H9 (cell line): ENCODE data around the gene ARFGAP1. TPM values are rescaled to one million over a fixed set of nuclear protein-coding genes. Genes with fewer than 3 reads are reported as not detected.
A peak's percentile ranks its signal among the peaks of the same experiment; 100 is the strongest.

ENCODE experiments used
- DNase-seq: peaks from one replicate; pipeline ENCODE4 v3.0.0-alpha.2; 2017
- H2AFZ ChIP-seq: one replicate; pipeline ENCODE4 v1.6.1; 2013; ENCODE audit warnings: mild to moderate bottlenecking, low read length, control low read depth, moderate library complexity
- H2AK5ac ChIP-seq: 2 replicates; pipeline ENCODE4 v1.6.1; 2013; ENCODE audit warnings: low read length, control low read depth, mixed read lengths; ENCODE audit not compliant: insufficient read length
- H2BK120ac ChIP-seq: one replicate; pipeline ENCODE4 v1.6.1; 2013; ENCODE audit warnings: low read depth, mild to moderate bottlenecking, low read length, control low read depth, inconsistent platforms; ENCODE audit not compliant: poor library complexity, severe bottlenecking
- H2BK12ac ChIP-seq: 2 replicates; pipeline ENCODE4 v1.6.1; 2013; ENCODE audit warnings: low read length, control low read depth, mixed read lengths, low read depth; ENCODE audit not compliant: insufficient read length
- H2BK15ac ChIP-seq: 2 replicates; pipeline ENCODE4 v1.6.1; 2013; ENCODE audit warnings: low read depth, low read length, control low read depth
- H2BK20ac ChIP-seq: one replicate; pipeline ENCODE4 v1.6.1; 2013; ENCODE audit warnings: low read depth, mild to moderate bottlenecking, low read length, control low read depth, inconsistent platforms; ENCODE audit not compliant: poor library complexity, severe bottlenecking
- H2BK5ac ChIP-seq: 2 replicates; pipeline ENCODE4 v1.6.1; 2013; ENCODE audit warnings: low read length, control low read depth, mixed read lengths; ENCODE audit not compliant: insufficient read length
- H3K14ac ChIP-seq: 2 replicates; pipeline ENCODE4 v1.6.1; 2013; ENCODE audit warnings: low read length, control low read depth; ENCODE audit not compliant: insufficient read depth
- H3K18ac ChIP-seq: 2 replicates; pipeline ENCODE4 v1.6.1; 2013; ENCODE audit warnings: low read depth, mild to moderate bottlenecking, mixed read lengths, low read length, control low read depth; ENCODE audit not compliant: insufficient read length
- H3K23ac ChIP-seq: 2 replicates; pipeline ENCODE4 v1.6.1; 2013; ENCODE audit warnings: low read length, control low read depth, mixed read lengths, low read depth; ENCODE audit not compliant: insufficient read length
- H3K23me2 ChIP-seq: 2 replicates; pipeline ENCODE4 v1.6.1; 2013; ENCODE audit warnings: low read depth, mild to moderate bottlenecking, mixed read lengths, low read length, control low read depth; ENCODE audit not compliant: insufficient read length, poor library complexity, severe bottlenecking
- H3K27ac ChIP-seq: 2 replicates; pipeline ENCODE4 v1.5.1; 2013; ENCODE audit warnings: low read length, control low read depth, mixed read lengths, low read depth; ENCODE audit not compliant: insufficient read length
- H3K27me3 ChIP-seq: 2 replicates; pipeline ENCODE4 v1.6.1; 2013; ENCODE audit warnings: low read length, control low read depth, inconsistent platforms; ENCODE audit not compliant: insufficient read depth
- H3K4ac ChIP-seq: 2 replicates; pipeline ENCODE4 v1.6.1; 2013; ENCODE audit warnings: low read depth, mild to moderate bottlenecking, control low read depth, inconsistent platforms, low read length, moderate library complexity
- H3K4me1 ChIP-seq: 2 replicates; pipeline ENCODE4 v1.6.1; 2013; ENCODE audit warnings: low read length, control low read depth, inconsistent platforms; ENCODE audit not compliant: insufficient read depth
- H3K4me2 ChIP-seq: 2 replicates; pipeline ENCODE4 v1.6.1; 2013; ENCODE audit warnings: low read length, control low read depth, mixed read lengths; ENCODE audit not compliant: insufficient read length, insufficient read depth
- H3K56ac ChIP-seq: 2 replicates; pipeline ENCODE4 v1.6.1; 2013; ENCODE audit warnings: low read depth, mild to moderate bottlenecking, mixed read lengths, low read length, control low read depth; ENCODE audit not compliant: insufficient read length
- H3K79me1 ChIP-seq: 2 replicates; pipeline ENCODE4 v1.6.1; 2013; ENCODE audit warnings: low read depth, mild to moderate bottlenecking, moderate library complexity, low read length, control low read depth, inconsistent platforms; ENCODE audit not compliant: insufficient read depth, poor library complexity, severe bottlenecking
- H3K79me2 ChIP-seq: 2 replicates; pipeline ENCODE4 v1.6.1; 2013; ENCODE audit warnings: low read length, control low read depth, inconsistent platforms; ENCODE audit not compliant: insufficient read depth
- H3K9ac ChIP-seq: 2 replicates; pipeline ENCODE4 v1.6.1; 2013; ENCODE audit warnings: low read length, control low read depth, mixed read lengths; ENCODE audit not compliant: insufficient read length; ENCODE audit errors: extremely low read depth
- H3K9me3 ChIP-seq: one replicate; pipeline ENCODE4 v1.6.1; 2013; ENCODE audit warnings: low read depth, low read length, inconsistent platforms; ENCODE audit not compliant: control insufficient read depth
- H3T11ph ChIP-seq: one replicate; pipeline ENCODE4 v1.6.1; 2013; ENCODE audit warnings: mild to moderate bottlenecking, low read length, control low read depth, inconsistent platforms
- H4K20me1 ChIP-seq: one replicate; pipeline ENCODE4 v1.6.1; 2013; ENCODE audit not compliant: control insufficient read depth, insufficient read length, insufficient read depth
- H4K5ac ChIP-seq: 2 replicates; pipeline ENCODE4 v1.6.1; 2013; ENCODE audit warnings: low read depth, mild to moderate bottlenecking, mixed read lengths, low read length, control low read depth; ENCODE audit not compliant: insufficient read length
- H4K8ac ChIP-seq: replicated peaks from 2 replicates; pipeline ENCODE4 v1.6.1; 2013; ENCODE audit warnings: low read length, control low read depth, mixed read lengths, low read depth; ENCODE audit not compliant: insufficient read length
- H4K91ac ChIP-seq: 2 replicates; pipeline ENCODE4 v1.6.1; 2013; ENCODE audit warnings: low read depth, mild to moderate bottlenecking, moderate library complexity, mixed read lengths, low read length, control low read depth; ENCODE audit not compliant: insufficient read length
- H3K27ac Mint-ChIP-seq, 3 experiments: 2 replicates in 2 of 3; 3 replicates in 1 of 3; pipeline ENCODE4 v1.8.0; 2020 to 2021; ENCODE audit warnings: mixed read lengths in 3 of 3, mild to moderate bottlenecking in 1 of 3, moderate library complexity in 1 of 3
- H3K27me3 Mint-ChIP-seq: 2 replicates; pipeline ENCODE4 v1.8.0; 2021; ENCODE audit warnings: low read depth, mild to moderate bottlenecking, moderate library complexity, mixed read lengths
- H3K36me3 Mint-ChIP-seq, 3 experiments: 2 replicates in 2 of 3; 3 replicates in 1 of 3; pipeline ENCODE4 v1.8.0; 2020 to 2021; ENCODE audit warnings: low read depth in 3 of 3, mixed read lengths in 3 of 3; ENCODE audit not compliant: insufficient read depth in 1 of 3
- H3K4me1 Mint-ChIP-seq, 2 experiments: 2 replicates each; pipeline ENCODE4 v1.8.0; 2020; ENCODE audit warnings: mixed read lengths in 2 of 2
- H3K4me3 Mint-ChIP-seq, 2 experiments: 2 replicates in 1 of 2; 3 replicates in 1 of 2; pipeline ENCODE4 v1.8.0; 2020 to 2021; ENCODE audit warnings: mild to moderate bottlenecking in 2 of 2, mixed read lengths in 2 of 2, moderate library complexity in 1 of 2
- H3K9me3 Mint-ChIP-seq, 2 experiments: 2 replicates in 1 of 2; 3 replicates in 1 of 2; pipeline ENCODE4 v1.8.0; 2020; ENCODE audit warnings: mild to moderate bottlenecking in 2 of 2, mixed read lengths in 2 of 2, moderate library complexity in 1 of 2
- CTCF ChIP-seq: fragments of 200-600 bp; sonication (generic); conservative IDR thresholded peaks from 3 replicates; pipeline ENCODE4 v1.8.0; 2021; ENCODE audit warnings: antibody characterized with exemption, mild to moderate bottlenecking
- WGBS: extraction: QIAGEN DNeasy Blood & Tissue Kit; methylation state at CpG from one replicate; pipeline ENCODE4 v1.1.7; 2013; ENCODE audit warnings: missing lambda C conversion rate, low lambda C conversion rate, mixed read lengths; ENCODE audit not compliant: insufficient read length; ENCODE audit errors: extremely low coverage; 5-methylcytosine and 5-hydroxymethylcytosine counted together
- total RNA-seq: library from RNA; stranded (reverse); gene quantifications from 2 replicates; pipeline ENCODE4 v1.2.1, GENCODE V29; 2021

The ARFGAP1 gene
- total RNA-seq, 1 experiment from 2014 or later, result 114 TPM

DNA sequence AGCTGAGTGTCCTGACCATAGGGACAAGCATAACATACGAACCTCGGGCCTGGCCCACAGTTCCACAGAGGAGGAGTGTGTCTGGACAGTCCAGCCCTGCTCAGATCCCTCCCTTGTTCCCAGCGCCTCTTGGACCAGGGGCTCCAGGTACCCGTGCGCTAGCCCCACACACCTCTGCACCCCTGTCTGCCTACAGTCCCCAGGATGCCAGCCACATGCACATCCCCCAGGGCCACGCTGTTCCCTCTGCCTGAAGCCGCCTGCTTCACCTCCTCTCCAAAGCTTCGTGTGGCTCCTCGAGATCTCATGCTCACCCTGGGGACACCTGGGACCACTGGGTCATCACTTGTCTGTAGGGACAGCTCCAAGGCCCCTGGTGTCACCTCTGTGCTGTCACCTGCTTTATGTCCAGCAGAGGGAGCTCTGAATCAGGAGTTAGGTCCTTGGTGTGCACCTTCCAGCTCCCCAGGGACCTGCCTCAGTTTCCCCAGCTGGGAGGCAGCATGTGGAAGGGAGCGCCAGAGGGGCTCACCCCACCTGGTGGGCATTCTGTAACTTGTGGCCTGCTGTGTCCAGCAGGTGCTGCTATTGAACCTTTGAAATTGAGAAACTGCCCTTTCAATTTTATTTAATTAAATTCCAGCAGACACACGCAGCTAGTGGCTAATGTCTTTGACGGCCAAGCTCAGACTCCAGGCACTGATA lies 49.3 kb upstream of the ARFGAP1 start:
- H3K56ac ChIP-seq, result no peak overlapping the region
- no peak overlapping the region for H3K18ac ChIP-seq
- Mint-ChIP-seq H3K9me3 (peaks cover 0 to 1% of the 10 kb centered on the region in 2 experiments; a peak in 1 of 5 replicates), H3K4me3 (no peak overlapping the region), H3K27ac (no peak overlapping the region), H3K36me3 (no peaks in the 10 kb centered on the region), H3K27me3 (peaks cover 31% of the 10 kb centered on the region), H3K4me1 (peaks cover 2 to 39% of the 10 kb centered on the region in 2 experiments; a peak in 3 of 4 replicates)
- H3K23ac ChIP-seq, result no peak overlapping the region
- no peaks in the 10 kb centered on the region for H3K27me3 ChIP-seq
- H2AK5ac ChIP-seq, result no peak overlapping the region
- H3K79me1 ChIP-seq, result no peaks in the 10 kb centered on the region
- no peak overlapping the region for H3K14ac ChIP-seq
- H2BK15ac ChIP-seq, result no peak overlapping the region
- H3K9me3 ChIP-seq, result no peaks in the 10 kb centered on the region
- no peak overlapping the region for H3K4me2 ChIP-seq
- H3K23me2 ChIP-seq, result no peaks in the 10 kb centered on the region
- H4K20me1 ChIP-seq, result no peaks in the 10 kb centered on the region
- H4K91ac ChIP-seq, result no peak overlapping the region
- no peak overlapping the region for H2BK120ac ChIP-seq
- DNase-seq, result peak; percentile 74
- no peak overlapping the region for H3K4ac ChIP-seq
- H3K79me2 ChIP-seq, result no peaks in the 10 kb centered on the region
- TF ChIP-seq CTCF, result peak; percentile 91
- H2BK5ac ChIP-seq, result no peak overlapping the region
- H3T11ph ChIP-seq, result no peak overlapping the region
- H3K9ac ChIP-seq, result no peak overlapping the region
- no peak overlapping the region for H3K27ac ChIP-seq
- H2AFZ ChIP-seq, result no peak overlapping the region
- no peaks in the 10 kb centered on the region for H3K4me1 ChIP-seq
- no CpG with 5 or more reads among the region's 12 CpGs for WGBS
- H4K8ac ChIP-seq, result no peak overlapping the region
- no peak overlapping the region for H2BK20ac ChIP-seq
- H4K5ac ChIP-seq, result no peak overlapping the region
- no peak overlapping the region for H2BK12ac ChIP-seq
